Forelimb muscle (tissue), 1 donor: ENCODE measurements around the gene SLC16A1. TPM values are rescaled to one million over a fixed set of nuclear protein-coding genes. Genes with fewer than 3 reads are reported as not detected.
"Not testable (repeated sequence)": the region's sequence is repeated elsewhere in the genome, so short reads cannot be mapped to it uniquely, and the experiment has no call there.

ENCODE experiments used
- DNase-seq: peaks from one replicate; pipeline ENCODE4 v3.0.0-alpha.2; 2013; ENCODE audit warnings: low read depth
- polyA plus RNA-seq: library from polyadenylated mRNA; unstranded; fragments of 120-200 nt; gene quantifications from one replicate; pipeline ENCODE4 v1.2.1, GENCODE V29; 2013; ENCODE audit not compliant: insufficient read length

Gene SLC16A1
- polyA plus RNA-seq, 1 donor, result 44.2 TPM

DNA sequence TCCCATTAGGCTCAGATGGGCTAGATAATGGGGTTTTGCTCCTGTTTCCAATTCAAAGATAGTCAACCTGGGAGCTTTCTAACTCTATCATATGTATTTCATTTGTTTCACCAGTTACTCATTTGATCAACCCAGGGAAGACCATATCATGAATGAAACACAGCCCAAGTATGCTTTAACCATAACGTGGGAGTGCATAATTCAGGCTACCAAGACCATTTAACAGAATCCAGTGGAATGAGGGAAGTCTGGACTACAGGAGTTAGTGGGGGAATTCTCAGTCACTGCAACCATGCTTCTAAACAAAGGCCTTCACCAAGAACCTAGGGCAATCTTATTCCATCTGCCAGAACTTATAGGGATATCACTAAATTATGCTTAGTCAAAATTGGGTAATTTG, 15.0 kb upstream of the SLC16A1 start:
- DNase-seq, result no peak

DNA sequence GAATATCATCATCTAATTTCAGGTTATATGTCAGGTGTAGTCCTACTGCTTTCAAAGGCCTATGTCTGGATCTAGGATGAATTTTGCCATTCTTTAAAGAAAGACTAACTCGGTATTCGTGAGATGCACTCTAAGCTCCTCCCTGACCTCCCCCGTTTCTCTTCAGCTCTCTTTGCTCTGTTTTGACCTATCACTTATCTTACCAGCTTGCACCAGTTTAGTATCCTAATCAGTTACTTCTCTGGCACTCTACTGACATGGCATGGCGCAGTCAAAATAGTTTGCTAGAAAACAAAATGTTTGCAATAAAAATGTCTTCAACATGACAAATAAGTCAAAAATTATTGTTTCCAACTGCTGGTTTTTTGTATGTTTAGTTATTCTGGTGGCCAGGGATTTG, 8.4 kb upstream of the SLC16A1 start:
- DNase-seq, result no peak

DNA sequence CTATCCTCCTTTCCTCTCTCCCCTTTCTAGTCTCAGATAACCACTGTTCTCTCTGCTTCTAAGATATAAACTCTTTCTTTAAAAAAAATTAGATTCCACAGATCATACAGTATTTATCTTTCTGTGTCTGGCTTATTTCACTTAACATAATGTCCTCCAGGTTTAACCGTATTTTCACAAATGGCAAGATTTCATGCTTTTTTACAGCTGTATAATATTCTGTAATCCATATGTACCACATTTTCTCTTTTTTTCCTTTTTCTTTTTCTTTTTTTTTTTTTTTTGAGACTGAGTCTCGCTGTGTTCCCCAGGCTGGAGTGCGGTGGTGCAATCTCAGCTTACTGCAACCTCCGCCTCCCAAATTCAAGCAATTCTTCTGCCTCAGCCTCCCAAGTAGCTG, 5.1 kb upstream of the SLC16A1 start:
- no peak for DNase-seq

DNA sequence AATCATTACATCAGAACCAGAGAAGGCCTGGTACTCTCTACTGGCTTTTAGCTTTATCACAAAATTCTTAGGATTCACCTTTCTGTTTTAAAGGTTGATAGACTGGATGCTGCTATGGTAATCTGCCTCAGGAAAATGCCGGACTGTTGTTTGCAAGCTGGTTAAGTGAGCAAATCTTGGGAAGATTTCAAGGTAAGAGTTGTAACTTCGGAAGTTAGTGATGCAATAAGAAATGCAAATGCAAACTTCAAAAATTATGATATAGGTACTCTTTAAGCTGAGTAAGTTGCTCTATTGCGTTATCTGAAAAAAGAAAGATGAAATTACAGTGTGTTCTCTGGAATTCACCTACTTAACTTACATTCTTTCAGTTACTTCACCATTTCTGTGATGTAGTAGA, 4.4 kb upstream of the SLC16A1 start:
- no peak for DNase-seq

DNA sequence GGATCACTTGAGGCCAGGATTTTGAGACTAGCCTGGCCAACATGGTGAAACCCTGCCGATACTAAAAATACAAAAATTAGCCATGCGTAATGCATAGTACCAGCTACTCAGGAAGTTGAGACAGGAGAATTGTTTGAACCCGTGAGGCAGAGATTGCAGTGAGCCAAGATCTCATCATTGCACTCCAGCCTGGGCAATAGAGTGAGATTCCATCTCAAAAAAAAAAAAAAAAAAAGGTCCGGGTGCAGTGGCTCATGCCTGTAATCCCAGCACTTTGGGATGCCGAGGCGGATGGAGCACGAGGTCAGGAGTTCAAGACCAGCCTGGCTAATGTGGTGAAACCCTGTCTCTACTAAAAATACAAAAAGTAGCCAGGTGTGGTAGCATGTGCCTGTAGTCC, 2.2 kb upstream of the SLC16A1 start:
- not testable (repeated sequence) for DNase-seq

DNA sequence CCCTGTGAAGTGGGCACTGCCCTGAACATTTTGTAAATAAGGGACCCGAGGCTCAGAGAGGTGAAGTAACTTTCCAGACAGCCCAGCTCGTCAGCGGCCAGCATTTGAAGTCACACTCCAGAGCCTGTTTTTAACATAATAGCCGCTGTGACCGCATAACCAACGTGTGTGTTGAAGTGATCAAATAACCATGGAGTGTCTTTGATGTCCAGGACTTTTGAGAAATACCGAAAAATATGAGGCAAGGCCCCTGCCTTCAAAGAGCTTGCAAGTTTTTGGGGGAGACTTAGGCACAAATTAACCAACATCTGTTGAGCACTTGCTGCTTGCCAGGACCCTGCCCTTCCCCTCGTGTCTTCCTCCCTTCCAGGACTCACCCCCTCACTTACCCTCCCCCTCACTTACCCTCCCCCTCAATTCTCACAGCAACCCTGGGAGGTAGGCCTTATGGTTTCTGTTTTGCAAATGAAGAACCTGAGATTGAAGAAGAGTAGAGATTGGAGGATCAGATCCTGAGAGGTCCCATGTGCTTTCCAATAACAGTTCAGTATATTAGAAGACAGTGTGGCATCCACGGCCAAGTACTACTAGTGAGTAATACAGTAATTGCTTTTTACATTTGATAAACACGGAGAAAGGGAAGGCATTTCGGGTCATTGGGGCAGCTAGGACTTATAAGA, 1.3 kb upstream of the SLC16A1 start:
- no peak for DNase-seq

DNA sequence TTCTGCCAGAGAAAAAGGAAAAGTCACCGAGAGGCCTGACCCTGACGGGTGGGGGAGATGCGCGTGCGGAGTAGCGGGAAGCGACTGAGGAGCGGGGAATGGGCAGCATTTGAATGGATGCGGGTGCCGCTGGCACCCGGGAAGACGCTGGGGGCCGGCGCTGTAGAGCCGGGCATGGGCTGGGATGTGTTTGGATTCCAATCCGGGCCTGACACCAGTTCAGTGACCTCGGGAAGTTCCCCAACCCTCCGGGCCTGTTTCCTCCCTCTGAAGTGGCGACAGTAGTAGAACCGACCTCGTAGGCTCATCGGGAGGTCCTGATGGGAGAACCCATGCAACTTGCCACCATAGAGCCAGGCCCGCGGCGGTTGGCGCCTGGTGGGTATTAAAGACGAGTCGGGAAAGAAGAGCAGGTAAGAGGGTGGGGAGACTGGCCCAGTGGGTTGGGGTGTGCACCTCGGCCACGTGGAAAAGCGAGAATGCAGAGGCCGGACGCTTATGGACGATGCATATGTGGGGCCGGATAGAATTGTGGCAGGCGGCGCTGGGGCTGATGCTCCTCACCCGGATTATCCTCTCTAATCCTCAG, 642 bp upstream of the SLC16A1 start:
- DNase-seq, result no peak

DNA sequence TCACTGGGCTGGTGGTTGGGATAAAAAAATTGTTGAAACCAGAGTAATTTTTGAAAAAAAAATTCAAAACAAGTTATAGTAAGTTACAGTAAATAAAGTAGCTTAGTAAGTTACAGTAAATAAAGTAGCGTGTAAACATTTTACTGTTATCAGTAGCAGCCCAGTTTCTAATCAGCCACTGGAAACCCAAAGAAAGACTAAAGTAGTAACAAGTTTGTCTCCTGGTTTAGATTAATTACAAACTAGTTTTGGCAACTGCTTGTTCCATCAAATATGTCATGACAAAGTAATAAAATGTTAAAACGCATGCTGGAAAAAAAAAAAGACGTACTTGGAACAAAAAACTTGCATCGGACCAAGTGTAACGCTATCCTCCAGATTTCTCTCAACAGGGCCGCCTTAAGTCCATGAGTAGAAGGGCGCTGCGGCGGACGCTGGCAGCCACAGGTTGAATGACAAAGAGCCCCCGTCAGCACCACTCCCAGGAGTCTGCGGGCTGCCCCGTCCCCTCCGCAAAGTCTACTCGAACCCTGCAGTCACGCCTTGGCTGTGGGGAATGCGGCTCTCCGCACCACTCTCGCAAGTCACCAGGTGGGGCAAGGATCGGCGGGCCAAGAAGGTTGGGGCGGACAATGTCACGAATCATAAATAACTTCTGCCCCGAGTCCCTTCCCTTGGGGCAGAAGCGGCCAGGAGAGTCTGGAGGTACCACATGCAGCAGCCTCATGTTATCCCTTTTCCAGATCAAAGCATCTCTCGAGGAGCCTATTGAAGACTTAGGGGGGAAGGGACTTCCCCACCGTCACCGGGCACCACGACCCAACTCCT, 837 bp downstream of the SLC16A1 start:
- DNase-seq, result no peak

DNA sequence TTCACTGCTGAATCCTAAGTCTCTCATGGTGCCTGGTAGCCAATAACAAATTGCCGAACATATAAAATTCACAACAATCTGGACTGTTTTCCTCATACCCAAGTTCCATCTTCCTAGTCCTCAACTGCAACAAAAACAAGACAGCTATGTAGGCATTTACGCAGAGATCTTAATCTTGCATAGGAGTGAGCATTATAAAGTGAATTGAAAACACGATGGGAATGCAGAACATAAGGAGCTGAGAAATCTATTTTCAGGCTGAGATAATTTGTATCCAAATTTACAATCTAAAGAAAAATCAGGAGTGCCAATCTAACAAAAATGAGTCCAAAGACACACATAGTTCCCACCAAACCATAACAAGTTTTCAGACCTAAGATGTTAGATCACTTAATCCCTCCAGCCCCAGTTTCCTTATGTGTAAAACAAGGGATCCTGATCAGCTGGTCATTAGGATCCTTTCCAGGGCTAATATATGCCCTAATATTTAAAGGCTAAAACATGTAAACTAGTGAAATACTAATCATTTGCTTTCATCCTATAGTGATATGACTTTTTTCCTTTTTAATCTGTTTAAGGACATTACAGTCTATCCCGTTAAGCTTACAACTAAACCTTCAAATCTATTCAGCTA, 1.9 kb downstream of the SLC16A1 start:
- no peak for DNase-seq

DNA sequence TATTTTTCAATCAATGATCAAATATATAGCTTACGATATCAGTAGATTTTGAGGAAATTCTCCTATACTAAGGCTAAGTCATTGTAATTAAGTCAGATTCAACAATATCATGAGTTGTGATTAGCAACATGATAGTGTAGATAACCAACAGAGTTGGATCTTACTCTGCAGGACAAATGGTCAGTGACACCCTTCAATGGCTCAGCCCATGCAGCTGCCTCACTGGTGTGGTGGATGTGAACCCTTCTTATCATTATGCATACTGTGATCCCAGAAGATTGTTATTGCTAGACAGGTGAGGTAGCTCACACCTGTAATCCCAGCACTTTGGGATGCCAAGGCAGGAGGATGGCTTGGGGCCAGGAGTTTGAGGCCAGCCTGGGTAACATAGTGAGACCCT, 5.6 kb downstream of the SLC16A1 start:
- DNase-seq, result no peak

DNA sequence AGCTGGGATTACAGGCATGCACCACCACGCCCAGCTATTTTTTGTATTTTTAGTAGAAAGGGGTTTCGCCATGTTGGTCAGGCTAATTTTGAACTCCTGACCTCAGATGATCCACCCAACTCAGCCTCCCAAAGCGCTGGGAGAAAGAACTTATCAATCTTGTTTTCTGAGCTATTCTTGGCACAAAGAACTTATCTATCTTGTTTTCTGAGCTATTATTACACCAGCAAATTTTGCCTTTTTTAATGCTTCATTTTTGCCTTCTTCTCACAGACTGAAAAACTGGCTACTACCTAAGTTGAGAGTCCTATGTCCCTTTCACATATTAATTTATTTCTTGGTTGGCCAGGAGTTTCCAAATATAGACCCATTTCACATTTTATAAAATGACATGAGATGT, 9.3 kb downstream of the SLC16A1 start:
- no peak for DNase-seq

DNA sequence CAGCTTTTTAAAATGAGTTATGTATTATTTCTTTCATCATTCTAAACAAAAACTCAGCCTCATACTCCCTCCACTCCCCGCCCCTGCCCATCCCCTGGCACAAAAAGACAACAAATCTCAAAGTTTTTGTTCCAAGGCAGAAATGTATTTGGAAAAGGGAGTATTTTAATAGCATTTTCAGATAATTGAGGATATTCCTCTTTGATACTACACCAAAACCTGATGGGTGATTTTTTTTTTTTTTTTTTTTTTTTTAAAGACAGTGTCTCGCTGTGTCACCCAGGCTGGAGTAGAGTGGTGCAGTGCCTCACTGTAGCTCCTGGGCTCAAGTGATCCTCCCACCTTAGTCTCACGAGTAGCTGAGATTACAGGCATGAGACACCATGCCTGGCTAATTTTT, 16.2 kb downstream of the SLC16A1 start:
- DNase-seq, result no peak

DNA sequence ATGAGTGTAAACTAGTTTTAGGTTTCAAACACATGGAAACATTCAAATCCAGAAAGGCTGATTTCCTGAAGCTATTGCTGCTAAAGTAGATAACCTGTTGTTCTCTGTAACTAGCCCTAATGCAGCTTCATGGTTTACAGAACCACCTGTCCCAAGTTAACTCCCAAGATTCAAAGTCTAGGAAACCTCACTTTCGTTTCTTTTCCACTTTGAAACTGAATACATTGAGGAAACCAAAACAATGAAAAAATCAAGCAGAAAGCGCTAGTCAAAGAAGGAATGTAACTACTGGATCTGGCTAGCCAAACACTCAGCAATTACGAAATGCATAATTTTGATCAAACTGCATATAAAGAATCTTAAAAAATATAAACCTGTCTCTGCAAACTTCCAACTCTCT, 17.8 kb downstream of the SLC16A1 start:
- no peak for DNase-seq

DNA sequence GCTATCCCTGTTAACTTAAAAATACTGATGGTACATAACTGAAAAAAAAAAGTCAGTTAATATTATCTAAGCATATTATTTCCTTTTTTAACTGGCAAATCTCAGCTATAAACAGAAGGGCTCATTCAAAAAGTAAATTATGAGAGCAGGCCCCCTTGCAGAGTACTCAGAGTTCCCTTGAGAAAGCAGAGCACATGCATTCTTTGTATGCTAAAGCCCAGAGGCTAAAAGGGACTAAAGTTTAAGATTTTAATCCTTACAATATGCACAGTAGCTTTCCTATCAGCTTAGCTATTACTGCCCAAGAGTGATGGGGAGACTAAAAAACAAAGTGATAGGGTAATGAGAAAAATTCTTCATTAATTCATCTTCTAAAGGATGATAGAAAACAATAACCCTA, 18.5 kb downstream of the SLC16A1 start:
- no peak for DNase-seq

DNA sequence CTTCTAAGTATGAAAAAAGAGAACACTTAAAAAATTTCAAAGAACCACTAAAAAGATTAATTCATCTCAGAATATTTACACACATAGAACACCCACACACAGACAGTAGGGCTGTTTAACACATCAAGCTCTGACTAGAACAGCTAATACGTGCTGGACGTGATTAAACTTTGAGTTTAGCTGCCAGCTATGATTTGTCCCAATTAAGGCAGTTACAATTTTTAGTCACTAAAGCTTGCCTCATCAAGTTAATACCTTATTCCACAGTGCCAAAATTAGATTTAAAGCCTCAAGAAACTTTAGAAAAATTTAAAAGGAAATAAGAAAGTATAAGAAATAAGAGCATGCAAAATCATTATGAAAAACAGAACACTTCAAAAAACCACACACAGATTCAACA, 18.9 kb downstream of the SLC16A1 start:
- DNase-seq, result no peak

DNA sequence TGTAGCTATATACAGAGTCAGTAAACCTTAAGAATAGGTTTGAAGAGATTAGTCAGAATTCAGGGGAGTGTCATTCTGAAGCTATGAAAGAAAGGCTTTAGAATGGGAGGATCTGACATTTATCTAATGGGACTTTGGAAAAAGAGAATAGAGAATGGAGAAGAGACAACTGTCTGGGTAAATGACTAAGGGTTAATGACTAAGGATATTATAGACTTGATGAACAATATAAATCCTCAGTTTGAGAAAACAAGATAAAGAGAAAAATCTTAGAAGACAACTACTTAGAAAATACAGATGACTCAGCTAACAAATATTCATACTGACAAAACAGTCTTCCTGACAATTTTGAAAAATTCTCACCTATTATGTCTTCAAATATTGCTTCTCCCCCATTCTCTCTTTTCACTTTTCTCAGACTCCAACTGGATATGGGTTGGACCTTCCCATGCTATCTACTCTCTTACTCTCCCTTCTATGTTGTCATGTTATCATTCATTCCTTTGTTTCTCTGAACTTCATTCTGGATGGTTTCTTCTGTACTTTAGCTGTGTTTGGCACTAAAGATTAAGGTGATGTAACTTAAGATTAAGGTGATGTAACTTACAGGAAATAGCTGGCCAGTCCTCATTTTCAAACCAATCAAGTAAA, 20.4 kb downstream of the SLC16A1 start:
- DNase-seq, result no peak

DNA sequence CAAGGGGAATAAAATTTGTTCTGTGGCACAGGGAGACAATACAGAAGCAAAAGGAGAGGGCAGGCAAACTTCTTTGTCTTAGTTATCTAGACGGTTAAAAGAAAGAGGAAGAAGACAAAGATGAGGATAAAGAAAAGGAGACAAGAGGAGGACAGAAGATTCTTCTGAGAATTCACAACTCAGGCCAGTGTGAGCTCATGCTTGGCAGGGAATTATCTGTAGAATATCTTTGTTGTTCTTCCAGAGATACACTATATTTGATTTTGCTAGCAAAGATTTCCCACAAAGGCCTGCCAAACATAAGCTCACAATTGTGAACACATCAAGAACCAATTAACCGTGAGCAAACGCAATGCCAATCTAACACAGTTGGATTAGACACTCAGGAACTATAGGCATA, 21.4 kb downstream of the SLC16A1 start:
- no peak for DNase-seq

DNA sequence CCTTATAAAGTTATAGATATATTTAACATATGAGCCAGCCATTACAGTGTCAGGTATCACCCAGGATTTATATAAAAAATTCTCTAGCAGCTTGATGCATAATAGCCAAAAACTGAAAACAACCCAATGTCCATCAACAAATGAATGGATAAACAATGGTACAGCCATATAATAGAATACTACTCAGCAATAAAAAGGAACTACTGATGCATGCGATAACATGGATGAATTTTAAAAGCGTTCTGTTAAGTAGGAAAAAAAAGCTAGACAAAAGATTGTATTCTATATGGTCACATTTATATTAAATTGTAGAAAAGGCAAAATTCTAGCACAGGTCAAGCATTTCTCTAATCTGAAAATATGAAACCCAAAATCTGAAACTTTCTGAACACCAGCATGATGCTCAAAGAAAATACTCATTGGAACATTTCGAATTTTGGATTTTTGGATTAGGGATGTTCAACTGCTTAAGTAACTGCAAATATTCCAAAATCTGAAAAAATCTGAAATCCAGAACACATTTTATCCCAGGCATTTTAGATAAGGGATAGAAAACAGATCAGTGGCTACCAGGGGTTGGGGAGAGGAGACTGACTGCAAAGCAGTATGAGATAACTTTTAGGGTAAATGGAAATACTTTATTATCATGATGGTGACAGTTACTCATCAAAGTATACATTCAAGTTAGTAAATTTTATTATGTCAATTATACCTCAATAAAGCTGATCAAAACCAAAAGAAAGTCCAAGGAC, 22.0 kb downstream of the SLC16A1 start:
- DNase-seq, result no peak

DNA sequence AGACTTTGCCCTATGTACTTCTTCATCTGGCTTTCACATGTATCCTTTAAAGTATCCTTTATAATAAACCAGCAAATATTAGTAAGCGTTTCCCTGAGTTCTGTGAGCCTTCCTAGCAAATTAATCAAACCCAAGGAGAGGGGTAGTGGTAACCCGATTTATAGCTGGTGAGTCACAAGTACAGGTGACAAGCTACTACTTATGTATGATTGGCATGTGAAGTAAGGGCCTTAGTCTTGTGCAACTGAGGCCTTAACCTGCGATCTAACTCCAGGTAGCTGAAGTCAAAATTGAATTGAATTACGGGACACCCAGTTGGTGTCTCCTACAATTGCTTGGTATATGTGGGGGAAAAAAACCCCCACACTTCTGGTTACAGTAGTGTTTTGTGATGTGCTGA, 26.0 kb downstream of the SLC16A1 start:
- no peak for DNase-seq

DNA sequence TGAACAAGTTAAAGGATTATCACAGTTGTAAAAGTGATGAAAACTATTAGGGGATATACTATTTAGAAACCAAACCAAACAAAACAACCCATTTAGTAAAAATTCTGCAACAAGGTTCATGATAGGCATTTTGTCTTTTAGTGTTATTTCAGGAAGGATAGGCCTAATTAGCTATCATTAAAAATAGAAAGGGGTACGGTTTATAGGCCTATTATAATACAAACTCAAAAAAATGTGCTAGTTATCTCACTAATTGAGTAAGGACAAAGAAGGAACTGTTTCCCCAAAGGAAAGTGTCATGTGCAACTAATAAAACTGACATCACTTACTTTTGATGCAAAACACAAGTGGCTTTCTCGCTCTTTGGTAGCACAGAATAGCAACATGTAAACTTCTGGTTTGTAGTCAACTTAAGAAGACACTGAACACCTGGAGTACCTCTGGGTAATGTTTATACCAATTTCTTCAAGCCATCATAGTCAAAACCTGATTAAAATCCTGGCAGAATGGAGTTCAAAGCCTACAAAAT, 28.5 kb downstream of the SLC16A1 start:
- no peak for DNase-seq

DNA sequence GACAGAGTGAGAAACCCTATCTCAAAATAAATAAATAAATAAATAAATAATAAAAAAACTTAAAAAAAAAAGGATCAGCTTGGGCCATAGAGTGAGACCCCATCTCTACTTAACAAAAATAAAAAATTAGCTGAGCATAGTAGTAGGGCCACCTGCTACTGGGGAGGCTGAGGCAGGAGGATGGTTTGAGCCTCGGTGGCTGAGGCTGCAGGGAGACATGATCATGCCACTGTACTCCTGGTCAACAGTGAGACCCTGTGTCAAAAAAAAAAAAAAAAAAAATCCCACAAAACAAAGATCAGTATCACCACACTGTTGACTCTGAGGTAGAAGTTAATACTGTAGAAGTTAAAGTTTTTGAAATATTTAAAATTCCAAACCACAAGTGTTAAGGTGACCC, 29.1 kb downstream of the SLC16A1 start:
- DNase-seq, result no peak
